ENCODE measurements around the gene INPP4B. TPM values are rescaled to one million over a fixed set of nuclear protein-coding genes. Genes with fewer than 3 reads are reported as not detected.

Gene INPP4B
- total and polyA plus RNA-seq, 7 donors = 1.5 to 16.8 (median 9.5) TPM

DNA sequence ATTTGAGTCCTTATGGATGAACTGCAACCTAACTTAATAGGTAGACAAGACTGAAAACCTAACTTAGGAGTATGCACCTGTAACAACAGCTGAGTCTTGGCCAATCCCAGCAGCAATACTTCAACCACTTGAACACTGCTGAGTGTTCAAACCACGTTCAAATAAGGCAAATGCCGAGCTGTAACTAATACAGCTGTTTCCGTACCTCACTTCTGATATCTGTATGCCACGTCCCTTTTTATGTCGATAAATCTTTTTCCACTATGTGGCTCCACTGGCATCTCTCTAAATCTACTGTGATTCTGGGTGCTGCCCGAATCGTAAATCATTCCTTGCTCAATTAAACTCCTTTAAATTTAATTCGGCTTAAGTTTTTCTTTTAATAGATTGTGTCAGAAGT, 459.7 kb downstream of the INPP4B start:
- 52 to 58% (median 52%) methylated on average over 8 of the region's 8 CpGs for WGBS, 3 donors
- Histone ChIP-seq H3K4me3 (no peak overlapping the region), H3K36me3 (ENCODE audit: insufficient read depth in 1 of 2, low read depth in 1 of 2) (no peaks in the 10 kb centered on the region), H3K4me1 (no peaks in the 10 kb centered on the region), H3K27ac (no peak overlapping the region), H3K27me3 (ENCODE audit: insufficient read depth in 3 of 3, low read length in 2 of 3) (no peaks in the 10 kb centered on the region), H3K9me3 (peaks cover 6% of the 10 kb centered on the region)
- intact Hi-C loops (cut with DNase I) = no loop called here
- TF ChIP-seq, protein P1, sequence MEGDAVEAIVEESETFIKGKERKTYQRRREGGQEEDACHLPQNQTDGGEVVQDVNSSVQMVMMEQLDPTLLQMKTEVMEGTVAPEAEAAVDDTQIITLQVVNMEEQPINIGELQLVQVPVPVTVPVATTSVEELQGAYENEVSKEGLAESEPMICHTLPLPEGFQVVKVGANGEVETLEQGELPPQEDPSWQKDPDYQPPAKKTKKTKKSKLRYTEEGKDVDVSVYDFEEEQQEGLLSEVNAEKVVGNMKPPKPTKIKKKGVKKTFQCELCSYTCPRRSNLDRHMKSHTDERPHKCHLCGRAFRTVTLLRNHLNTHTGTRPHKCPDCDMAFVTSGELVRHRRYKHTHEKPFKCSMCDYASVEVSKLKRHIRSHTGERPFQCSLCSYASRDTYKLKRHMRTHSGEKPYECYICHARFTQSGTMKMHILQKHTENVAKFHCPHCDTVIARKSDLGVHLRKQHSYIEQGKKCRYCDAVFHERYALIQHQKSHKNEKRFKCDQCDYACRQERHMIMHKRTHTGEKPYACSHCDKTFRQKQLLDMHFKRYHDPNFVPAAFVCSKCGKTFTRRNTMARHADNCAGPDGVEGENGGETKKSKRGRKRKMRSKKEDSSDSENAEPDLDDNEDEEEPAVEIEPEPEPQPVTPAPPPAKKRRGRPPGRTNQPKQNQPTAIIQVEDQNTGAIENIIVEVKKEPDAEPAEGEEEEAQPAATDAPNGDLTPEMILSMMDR (IDR thresholded peaks at IDR 0.05) = no peak
- ATAC-seq (peak in 1 of 4 donors; percentile 21), DNase-seq (no peak)

DNA sequence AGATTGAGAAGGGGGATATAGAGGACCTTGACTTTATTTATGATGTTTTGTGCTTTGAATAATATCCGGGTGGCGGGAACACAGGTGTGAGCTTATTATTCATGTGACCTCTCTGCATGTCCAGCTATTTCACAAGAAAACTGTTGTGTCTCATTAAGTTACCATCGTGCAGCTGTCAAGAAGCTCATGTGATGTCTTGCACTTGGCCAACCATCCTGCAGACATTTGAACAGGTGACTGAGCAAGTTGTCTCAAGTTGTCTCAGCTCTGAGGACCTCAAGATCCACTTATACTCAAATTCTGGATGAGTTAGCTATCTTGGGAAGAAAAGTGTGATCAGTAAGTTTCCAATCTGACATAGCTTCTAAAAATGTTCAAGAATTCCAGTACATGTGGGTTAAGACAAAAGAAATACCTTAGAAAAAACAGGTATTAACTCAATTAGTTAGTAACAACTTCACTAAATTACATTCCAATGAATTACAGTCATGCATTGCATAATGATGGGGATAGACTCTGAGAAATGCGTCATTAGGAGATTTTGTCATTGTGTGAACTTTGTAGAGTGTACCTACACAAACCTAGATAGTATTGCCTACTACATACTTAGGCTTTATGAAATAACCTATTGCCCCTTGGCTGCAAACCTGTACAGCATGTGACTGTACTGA, 462.2 kb downstream of the INPP4B start:
- no peaks in the 10 kb centered on the region for H3K36me3 ChIP-seq (ENCODE audit: insufficient read depth in 1 of 2, low read depth in 1 of 2)
- intact Hi-C loops (cut with DNase I) = no loop called here
- peak in 2 of 4 donors; percentile 50 to 73 for ATAC-seq
- WGBS, 3 donors = 50 to 65% (median 58%) methylated on average over 4 of the region's 4 CpGs
- no peak for DNase-seq
- no peak overlapping the region for H3K4me3 ChIP-seq
- no peaks in the 10 kb centered on the region for H3K27me3 ChIP-seq (ENCODE audit: insufficient read depth in 3 of 3, low read length in 2 of 3)
- TF ChIP-seq, protein P1 (IDR thresholded peaks at IDR 0.05) = no peak
- H3K4me1 ChIP-seq = no peaks in the 10 kb centered on the region
- H3K9me3 ChIP-seq = no peaks in the 10 kb centered on the region
- no peak overlapping the region for H3K27ac ChIP-seq

DNA sequence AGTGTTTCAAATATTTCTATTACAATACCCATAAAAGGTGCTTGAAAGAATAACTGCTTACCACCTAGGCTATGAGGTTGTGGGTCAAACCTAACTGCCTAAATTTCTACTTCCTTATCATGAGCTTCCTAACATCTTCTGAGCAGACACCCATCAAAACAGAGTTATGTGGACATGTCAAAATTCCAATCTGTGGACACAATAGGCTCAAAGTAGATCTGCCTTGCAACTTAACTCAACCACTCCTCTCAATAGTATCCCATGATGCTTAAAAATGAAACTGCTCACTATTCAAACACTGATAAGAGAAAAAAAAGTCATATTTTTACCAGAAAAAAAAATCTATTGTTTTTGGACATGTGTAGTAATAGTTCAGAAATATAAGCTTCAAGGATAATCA, 462.7 kb downstream of the INPP4B start:
- intact Hi-C loops (cut with DNase I) = no loop called here

DNA sequence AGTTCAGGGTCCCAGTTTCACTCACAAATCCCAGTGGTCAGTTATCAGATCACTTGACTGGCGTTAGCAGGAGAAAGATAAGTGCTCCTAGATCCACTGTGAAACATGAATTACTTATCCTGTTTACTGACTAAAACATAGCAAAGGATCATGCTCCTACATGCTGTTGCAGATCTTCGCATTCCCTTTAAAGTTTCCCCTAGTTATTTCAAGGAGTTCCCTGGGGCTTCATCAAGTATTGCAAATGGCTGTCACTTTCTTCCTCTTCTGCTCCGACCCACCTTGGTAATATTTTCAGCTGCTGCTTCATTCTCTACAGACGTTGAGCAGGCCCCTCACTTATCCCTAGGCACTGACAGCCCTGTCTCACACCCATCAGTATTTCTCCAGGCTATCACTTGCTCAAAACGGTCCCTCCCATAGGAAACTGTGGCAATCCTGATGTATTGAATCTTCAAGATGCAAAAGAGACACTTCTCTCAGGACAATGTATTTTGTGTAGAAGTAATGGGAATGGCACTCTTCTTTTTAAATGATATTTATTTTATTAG, 466.0 kb downstream of the INPP4B start:
- WGBS, 3 donors = 57 to 65% (median 60%) methylated on average over 5 of the region's 5 CpGs
- no peak overlapping the region for H3K4me3 ChIP-seq
- DNase-seq (no peak), ATAC-seq (no peak)
- H3K36me3 ChIP-seq (ENCODE audit: insufficient read depth in 1 of 2, low read depth in 1 of 2) = no peaks in the 10 kb centered on the region
- no peaks in the 10 kb centered on the region for H3K4me1 ChIP-seq
- no peaks in the 10 kb centered on the region for H3K27me3 ChIP-seq (ENCODE audit: insufficient read depth in 3 of 3, low read length in 2 of 3)
- H3K9me3 ChIP-seq = no peaks in the 10 kb centered on the region
- TF ChIP-seq, protein P1 (IDR thresholded peaks at IDR 0.05) = no peak
- no peak overlapping the region for H3K27ac ChIP-seq
- intact Hi-C loops (cut with DNase I) = no loop called here

More for the DNA sequence above, 462.7 kb downstream of the INPP4B start:
- TF ChIP-seq, protein P1 (IDR thresholded peaks at IDR 0.05) = no peak
- Histone ChIP-seq H3K9me3 (no peaks in the 10 kb centered on the region), H3K27me3 (ENCODE audit: insufficient read depth in 3 of 3, low read length in 2 of 3) (no peaks in the 10 kb centered on the region), H3K4me3 (no peak overlapping the region), H3K36me3 (ENCODE audit: insufficient read depth in 1 of 2, low read depth in 1 of 2) (no peaks in the 10 kb centered on the region), H3K4me1 (no peaks in the 10 kb centered on the region), H3K27ac (no peak overlapping the region)
- ATAC-seq = peak in 2 of 4 donors; percentile 38 to 67
- no peak for DNase-seq

All from psoas muscle (tissue), 8 donors.